ENCODE measurements around the gene SMIM23. TPM values are rescaled to one million over a fixed set of nuclear protein-coding genes. Genes with fewer than 3 reads are reported as not detected.

Gene SMIM23
- total and polyA plus RNA-seq, 10 of the 15 experiments (the other 5 are each of a cell fraction or from before 2014, with no cell fraction given): not detected

DNA sequence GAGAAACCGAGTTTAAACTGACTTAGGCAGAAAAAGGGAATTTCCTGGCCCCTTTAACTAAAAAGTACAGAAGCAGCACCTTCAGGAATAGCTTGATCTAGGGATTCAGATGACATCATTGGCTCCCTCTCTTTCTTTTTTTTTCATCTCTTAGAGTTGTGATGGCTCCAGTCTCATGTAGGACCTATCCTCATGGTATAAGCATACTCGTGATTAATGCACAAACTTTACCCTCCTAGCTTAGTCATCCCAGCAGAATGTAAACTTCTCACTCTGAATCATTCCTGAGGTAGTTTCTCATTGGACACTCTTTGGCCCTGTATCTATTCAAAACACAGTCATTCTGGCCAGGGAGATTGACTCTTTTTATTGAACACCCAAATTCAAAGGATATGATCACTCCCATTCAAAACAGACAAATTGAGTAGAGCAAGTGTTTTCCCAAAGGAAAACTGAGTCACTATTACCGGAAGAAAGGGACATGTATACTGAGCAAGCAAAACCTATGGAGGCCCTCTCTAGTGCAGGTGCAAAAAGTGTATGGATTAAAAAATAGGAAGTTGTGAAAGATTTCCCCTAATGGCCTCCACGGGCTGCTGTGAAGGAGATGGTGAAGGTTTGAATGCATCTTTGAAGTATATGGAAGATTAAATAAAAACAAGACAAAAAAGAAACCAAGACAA is 27.6 kb upstream of the SMIM23 start:
- no peak for FAIRE-seq
- ChIA-PET CTCF (no interaction called here), RAD21 (ENCODE audit: unreplicated experiment) (no interaction called here), SMC1A (ENCODE audit: uncharacterized antibody, unreplicated experiment) (no interaction called here), POLR2A (no interaction called here)
- Histone ChIP-seq H2AFZ (ENCODE audit: control insufficient read depth, low read depth, low read length) (no peak overlapping the region), H4K20me1 (ENCODE audit: control insufficient read depth, insufficient read depth) (no peaks in the 10 kb centered on the region), H3K27ac (ENCODE audit: control insufficient read depth, insufficient read depth) (no peak overlapping the region), H3K79me2 (ENCODE audit: control insufficient read depth, insufficient read depth, low read length) (no peaks in the 10 kb centered on the region), H3K4me3 (no peak overlapping the region), H3K36me3 (ENCODE audit: control insufficient read depth in 2 of 2, insufficient read depth in 2 of 2, low read length in 1 of 2) (no peaks in the 10 kb centered on the region), H3K4me1 (ENCODE audit: control insufficient read depth, insufficient read depth, low read length) (no peaks in the 10 kb centered on the region), H3K9me3 (replicated peaks; ENCODE audit: control insufficient read depth, insufficient read depth, low read length) (no peaks in the 10 kb centered on the region), H3K4me2 (ENCODE audit: control insufficient read depth, insufficient read depth) (no peak overlapping the region), H3K27me3 (replicated peaks in 1 of 2; ENCODE audit: control insufficient read depth in 2 of 2, insufficient read depth in 2 of 2, low read length in 1 of 2) (no peaks in the 10 kb centered on the region; a peak in 1 of 4 replicates), H3K9ac (ENCODE audit: control insufficient read depth, insufficient read depth, low read length) (no peak overlapping the region)
- no peak for DNase-seq (ENCODE audit: low read depth, low spot score)
- intact Hi-C loops (cut with micrococcal nuclease; ENCODE audit: unreplicated experiment): no loop called here
- BruUV-seq (replicated peaks): no TSS peak
- 0% methylated on average over 4 of the region's 4 CpGs for WGBS (ENCODE audit: insufficient coverage, insufficient replicate concordance, low lambda C conversion rate, missing lambda C conversion rate)
- in situ Hi-C loops (cut with MboI): no loop called here
- no peak; the same call in 2 of the 3 replicates for ATAC-seq
- TF ChIP-seq, protein P1, sequence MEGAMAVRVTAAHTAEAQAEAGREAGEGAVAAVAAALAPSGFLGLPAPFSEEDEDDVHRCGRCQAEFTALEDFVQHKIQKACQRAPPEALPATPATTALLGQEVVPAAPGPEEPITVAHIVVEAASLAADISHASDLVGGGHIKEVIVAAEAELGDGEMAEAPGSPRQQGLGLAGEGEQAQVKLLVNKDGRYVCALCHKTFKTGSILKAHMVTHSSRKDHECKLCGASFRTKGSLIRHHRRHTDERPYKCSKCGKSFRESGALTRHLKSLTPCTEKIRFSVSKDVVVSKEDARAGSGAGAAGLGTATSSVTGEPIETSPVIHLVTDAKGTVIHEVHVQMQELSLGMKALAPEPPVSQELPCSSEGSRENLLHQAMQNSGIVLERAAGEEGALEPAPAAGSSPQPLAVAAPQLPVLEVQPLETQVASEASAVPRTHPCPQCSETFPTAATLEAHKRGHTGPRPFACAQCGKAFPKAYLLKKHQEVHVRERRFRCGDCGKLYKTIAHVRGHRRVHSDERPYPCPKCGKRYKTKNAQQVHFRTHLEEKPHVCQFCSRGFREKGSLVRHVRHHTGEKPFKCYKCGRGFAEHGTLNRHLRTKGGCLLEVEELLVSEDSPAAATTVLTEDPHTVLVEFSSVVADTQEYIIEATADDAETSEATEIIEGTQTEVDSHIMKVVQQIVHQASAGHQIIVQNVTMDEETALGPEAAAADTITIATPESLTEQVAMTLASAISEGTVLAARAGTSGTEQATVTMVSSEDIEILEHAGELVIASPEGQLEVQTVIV (IDR thresholded peaks at IDR 0.05; ENCODE audit: borderline replicate concordance, partially characterized antibody): no peak
- TF ChIP-seq HDAC2 (IDR thresholded peaks at IDR 0.05) (no peak), SIX5 (IDR thresholded peaks at IDR 0.05; ENCODE audit: low read depth, low read length, severe bottlenecking) (no peak), RELA (IDR thresholded peaks at IDR 0.05; ENCODE audit: borderline replicate concordance, partially characterized antibody) (no peak), BMI1 (IDR thresholded peaks at IDR 0.05; ENCODE audit: borderline replicate concordance) (no peak), ATF7 (IDR thresholded peaks at IDR 0.05; ENCODE audit: low read depth) (peak; percentile 50; the same call in 1 of the 2 replicates), SMAD1 (IDR thresholded peaks at IDR 0.05; ENCODE audit: low read depth, partially characterized antibody) (no peak), JUNB (IDR thresholded peaks at IDR 0.05) (0 out of 2 replicates have a peak, but pooled peaks have one; percentile 31), MXI1 (IDR thresholded peaks at IDR 0.05; ENCODE audit: low read depth, low read length) (no peak), CBX3 (IDR thresholded peaks at IDR 0.05; ENCODE audit: borderline replicate concordance, low read depth) (no peak), LARP7 (IDR thresholded peaks at IDR 0.05) (no peak), BHLHE40 (IDR thresholded peaks at IDR 0.05; ENCODE audit: borderline replicate concordance in 1 of 2, low read depth in 2 of 2, low read length in 1 of 2) (no peak)

Measured in GM12878 (cell line).